Activated CD8-positive, alpha-beta memory T cell treated with anti-CD3 and anti-CD28 coated beads for 4 hours (primary cell): ENCODE measurements around the gene LPGAT1.
"Not testable (repeated sequence)": the region's sequence is repeated elsewhere in the genome, so short reads cannot be mapped to it uniquely, and the experiment has no call there.

Source experiments
- DNase-seq, 2 donors: peaks; one replicate each; pipeline ENCODE4 v3.0.0-alpha.2; 2020; ENCODE audit warnings: low read depth in 2 of 2

Gene LPGAT1

GRCh38 chr1:211704543-211704942 is 126.0 kb downstream of the LPGAT1 start:
- no peak for DNase-seq

DNA sequence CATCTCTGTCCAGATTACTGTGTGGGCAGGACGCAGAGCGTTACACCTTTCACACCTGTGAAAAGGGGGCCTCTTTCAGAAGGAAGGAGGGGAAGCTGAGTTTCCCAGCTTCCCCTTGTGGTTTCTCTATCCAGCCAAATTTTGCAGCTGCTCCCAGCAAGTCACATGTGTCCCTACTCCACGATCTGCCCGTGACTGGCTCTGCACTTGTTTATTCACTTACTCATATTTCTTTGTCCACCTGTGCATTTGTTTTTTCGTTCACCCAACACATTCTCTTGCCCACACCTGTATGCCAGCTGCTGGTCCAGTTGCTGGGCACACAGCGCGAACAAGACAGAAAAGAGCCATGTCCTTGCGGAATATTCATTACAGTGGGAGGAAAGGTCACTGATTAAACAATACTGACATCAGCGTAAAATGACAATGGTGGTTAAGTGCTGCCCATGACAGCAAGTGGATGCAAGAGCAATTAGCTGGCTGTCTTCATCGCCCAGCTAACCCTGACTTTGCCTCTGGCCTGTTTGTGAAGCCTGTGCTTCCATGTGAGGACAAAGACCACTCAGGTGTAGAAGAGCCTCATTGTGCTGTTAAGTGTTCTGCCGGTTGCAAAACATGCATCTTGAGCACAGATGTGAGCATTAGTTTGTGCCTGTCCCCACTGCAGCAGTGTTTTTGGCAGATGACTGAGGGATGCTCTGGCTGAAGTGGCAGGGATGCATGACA is 126.6 kb downstream of the LPGAT1 start:
- no peak for DNase-seq

GRCh38 chr1:211701733-211702132 is 128.8 kb downstream of the LPGAT1 start:
- no peak for DNase-seq

- DNase-seq: no peak
Measured at GRCh38 chr1:211699059-211699458, 131.5 kb downstream of the LPGAT1 start.

DNA sequence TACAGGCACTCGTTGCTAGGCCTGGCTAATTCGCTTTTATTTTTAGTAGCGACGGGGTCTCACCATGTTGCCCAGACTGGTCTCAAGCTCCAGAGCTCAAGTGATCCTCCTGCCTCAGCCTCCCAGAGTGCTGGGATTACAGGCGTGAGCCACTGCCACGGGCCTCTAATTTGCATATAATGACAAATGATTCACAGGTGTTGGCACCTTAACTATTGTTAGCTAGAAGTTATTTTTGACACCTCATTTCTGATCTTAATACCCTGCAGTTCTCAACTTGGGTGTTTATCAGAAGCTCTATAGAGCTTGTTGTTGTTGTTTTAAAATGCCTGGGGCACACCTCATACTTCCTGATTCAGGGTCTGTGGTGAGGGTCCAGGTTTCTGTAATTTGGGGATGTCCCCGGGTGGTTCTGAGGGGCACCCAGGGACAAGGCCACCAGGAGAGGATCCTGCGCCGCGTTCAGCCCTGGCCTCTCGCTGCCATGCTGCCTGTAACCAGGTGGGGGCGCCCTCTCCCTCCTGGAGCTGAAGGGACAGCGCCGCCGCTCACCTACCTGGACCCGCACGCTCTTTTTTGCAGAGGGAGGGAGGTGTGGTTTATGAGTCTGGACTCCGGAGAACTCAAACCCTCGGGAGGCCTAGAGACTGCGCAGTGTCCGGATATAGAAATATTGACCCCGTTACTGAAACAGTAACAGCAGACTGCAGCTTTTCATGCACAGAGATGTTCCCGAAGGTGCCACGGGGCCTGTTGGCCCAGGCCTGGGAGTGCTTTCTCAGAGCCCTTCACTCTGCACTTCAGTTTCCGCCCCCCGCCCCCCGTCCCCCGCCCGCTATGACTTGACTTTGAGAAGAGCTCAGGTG is 132.2 kb downstream of the LPGAT1 start:
- DNase-seq: peak; percentile 52 to 60

DNA sequence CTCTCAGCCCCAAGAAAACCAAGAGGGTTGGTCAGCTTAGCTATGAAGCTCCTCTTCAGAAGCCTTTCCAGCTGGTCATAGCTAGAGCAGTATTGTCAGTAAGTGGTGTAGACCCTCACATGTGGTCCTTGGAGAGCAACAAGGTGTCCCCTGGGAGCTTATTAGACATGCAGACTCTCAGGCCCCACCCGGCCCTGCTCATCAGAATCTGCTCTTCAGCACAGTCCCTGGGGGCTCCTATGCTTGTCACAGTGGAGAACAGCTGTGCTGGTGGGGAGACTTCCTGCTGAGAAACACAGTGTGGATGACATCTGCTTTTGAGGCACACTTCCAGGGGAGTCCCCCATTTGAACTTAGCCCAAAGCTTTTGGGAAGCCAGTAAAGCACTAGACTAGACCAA is 133.2 kb downstream of the LPGAT1 start:
- no peak for DNase-seq

GRCh38 chr1:211695135-211695816 is 135.3 kb downstream of the LPGAT1 start:
- no peak for DNase-seq

DNA sequence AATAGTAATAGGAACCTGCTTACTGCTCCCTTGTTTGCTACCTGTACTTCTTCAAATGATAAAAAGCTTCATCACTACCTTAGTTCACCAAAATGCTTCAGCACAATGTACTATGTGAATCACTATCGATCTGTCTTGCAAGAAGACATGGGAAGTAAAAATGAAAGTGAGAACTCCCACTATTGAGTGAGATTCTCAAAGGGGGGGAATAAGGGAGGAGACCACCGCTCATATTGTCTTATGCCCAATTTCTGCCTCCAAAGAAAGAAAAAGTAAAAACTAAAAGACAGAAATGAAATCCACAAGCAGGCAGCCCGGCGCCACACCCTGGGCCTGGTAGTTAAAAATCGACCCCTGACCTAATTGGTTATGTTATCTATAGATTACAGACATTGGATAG is 136.7 kb downstream of the LPGAT1 start:
- not testable (repeated sequence) for DNase-seq
